ENCODE measurements around the gene ABCB8. TPM values are rescaled to one million over a fixed set of nuclear protein-coding genes. Genes with fewer than 3 reads are reported as not detected.

ABCB8 gene
- total and polyA plus RNA-seq, 9 of the 15 experiments (the other 6 are each of a cell fraction or from before 2014, with no cell fraction given), result 7.6 to 106 (median 36.3) TPM

DNA sequence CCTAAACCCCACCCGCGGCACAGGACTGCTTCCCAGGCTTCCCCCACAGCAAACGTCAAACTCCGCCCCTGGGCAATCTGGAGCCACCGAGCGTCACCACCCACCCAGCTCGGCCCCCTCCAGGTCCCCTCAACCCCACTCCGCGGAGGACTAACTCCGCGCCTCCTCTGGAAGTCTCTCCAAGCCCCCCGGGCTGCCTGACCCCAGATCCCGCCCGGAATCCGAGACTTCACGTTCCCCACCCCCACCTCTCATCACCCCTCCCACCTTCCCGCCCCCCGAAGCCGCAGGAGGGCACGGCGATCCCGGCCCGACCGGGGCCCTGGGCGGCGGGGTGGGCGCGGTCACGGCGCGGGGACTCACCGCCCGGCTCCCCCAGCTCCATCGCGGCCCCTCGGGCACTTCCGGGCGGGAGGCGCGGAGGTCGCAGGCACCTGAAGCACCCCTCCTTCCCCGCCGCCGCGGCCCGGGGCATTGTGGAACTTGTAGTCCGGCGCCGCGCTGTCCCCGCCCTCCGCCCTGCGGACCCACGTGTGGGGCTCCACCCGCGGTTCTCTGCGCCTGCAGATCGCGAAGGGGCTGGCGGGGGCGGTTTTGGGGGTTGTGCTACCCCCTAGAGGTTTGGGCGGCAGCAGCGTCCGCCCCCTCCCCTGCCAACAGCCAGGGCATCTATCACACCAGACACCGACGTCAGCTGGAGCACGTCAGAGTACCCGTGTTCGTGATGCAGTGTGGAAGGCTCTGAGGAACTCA is 55.0 kb downstream of the ABCB8 start, which contains the start of gene TMUB1 (continued):
- TF ChIP-seq, protein P1, sequence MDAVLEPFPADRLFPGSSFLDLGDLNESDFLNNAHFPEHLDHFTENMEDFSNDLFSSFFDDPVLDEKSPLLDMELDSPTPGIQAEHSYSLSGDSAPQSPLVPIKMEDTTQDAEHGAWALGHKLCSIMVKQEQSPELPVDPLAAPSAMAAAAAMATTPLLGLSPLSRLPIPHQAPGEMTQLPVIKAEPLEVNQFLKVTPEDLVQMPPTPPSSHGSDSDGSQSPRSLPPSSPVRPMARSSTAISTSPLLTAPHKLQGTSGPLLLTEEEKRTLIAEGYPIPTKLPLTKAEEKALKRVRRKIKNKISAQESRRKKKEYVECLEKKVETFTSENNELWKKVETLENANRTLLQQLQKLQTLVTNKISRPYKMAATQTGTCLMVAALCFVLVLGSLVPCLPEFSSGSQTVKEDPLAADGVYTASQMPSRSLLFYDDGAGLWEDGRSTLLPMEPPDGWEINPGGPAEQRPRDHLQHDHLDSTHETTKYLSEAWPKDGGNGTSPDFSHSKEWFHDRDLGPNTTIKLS (IDR thresholded peaks at IDR 0.05; ENCODE audit: borderline replicate concordance, low read depth), result peak; percentile 81
- TF ChIP-seq MTF1 (CRISPR knock-in tag; IDR thresholded peaks at IDR 0.05; ENCODE audit: borderline replicate concordance) (no peak), ZSCAN32 (CRISPR knock-in tag; IDR thresholded peaks at IDR 0.05) (no peak), DDX20 (tag; IDR thresholded peaks at IDR 0.05; ENCODE audit: low read depth) (no peak), KAT7 (CRISPR knock-in tag; IDR thresholded peaks at IDR 0.05; ENCODE audit: borderline replicate concordance) (no peak), SMAD2 (IDR thresholded peaks at IDR 0.05; ENCODE audit: low read depth, low read length) (no peak), SUPT5H (IDR thresholded peaks at IDR 0.05) (no peak), CC2D1A (IDR thresholded peaks at IDR 0.05) (no peak), MAFK (IDR thresholded peaks at IDR 0.05; ENCODE audit: low read length) (no peak), HNRNPLL (IDR thresholded peaks at IDR 0.05; ENCODE audit: low read depth, low read length, poor library complexity, severe bottlenecking) (no peak), ZFP30 (CRISPR knock-in tag; IDR thresholded peaks at IDR 0.05; ENCODE audit: borderline replicate concordance) (no peak), VEZF1 (CRISPR knock-in tag; IDR thresholded peaks at IDR 0.05) (peak; percentile 95), TAL1 (IDR thresholded peaks at IDR 0.05) (no peak), ZNF76 (CRISPR knock-in tag; IDR thresholded peaks at IDR 0.05; ENCODE audit: borderline replicate concordance) (no peak), SIN3A (IDR thresholded peaks at IDR 0.05; ENCODE audit: borderline replicate concordance in 2 of 2, control insufficient read depth in 1 of 2, low read depth in 2 of 2, low read length in 2 of 2) (peak; percentile 78 to 86; a peak in 2 of 4 replicates), ID3 (CRISPR knock-in tag; IDR thresholded peaks at IDR 0.05) (no peak), ID3 (tag; IDR thresholded peaks at IDR 0.05) (peak; percentile 29; the same call in 1 of the 2 replicates)
- TF ChIP-seq, protein P2, sequence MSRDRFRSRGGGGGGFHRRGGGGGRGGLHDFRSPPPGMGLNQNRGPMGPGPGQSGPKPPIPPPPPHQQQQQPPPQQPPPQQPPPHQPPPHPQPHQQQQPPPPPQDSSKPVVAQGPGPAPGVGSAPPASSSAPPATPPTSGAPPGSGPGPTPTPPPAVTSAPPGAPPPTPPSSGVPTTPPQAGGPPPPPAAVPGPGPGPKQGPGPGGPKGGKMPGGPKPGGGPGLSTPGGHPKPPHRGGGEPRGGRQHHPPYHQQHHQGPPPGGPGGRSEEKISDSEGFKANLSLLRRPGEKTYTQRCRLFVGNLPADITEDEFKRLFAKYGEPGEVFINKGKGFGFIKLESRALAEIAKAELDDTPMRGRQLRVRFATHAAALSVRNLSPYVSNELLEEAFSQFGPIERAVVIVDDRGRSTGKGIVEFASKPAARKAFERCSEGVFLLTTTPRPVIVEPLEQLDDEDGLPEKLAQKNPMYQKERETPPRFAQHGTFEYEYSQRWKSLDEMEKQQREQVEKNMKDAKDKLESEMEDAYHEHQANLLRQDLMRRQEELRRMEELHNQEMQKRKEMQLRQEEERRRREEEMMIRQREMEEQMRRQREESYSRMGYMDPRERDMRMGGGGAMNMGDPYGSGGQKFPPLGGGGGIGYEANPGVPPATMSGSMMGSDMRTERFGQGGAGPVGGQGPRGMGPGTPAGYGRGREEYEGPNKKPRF (IDR thresholded peaks at IDR 0.05; ENCODE audit: low read depth, low read length), result no peak
- TF ChIP-seq, protein P3, sequence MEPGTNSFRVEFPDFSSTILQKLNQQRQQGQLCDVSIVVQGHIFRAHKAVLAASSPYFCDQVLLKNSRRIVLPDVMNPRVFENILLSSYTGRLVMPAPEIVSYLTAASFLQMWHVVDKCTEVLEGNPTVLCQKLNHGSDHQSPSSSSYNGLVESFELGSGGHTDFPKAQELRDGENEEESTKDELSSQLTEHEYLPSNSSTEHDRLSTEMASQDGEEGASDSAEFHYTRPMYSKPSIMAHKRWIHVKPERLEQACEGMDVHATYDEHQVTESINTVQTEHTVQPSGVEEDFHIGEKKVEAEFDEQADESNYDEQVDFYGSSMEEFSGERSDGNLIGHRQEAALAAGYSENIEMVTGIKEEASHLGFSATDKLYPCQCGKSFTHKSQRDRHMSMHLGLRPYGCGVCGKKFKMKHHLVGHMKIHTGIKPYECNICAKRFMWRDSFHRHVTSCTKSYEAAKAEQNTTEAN (CRISPR knock-in tag; IDR thresholded peaks at IDR 0.05), result no peak
- TF ChIP-seq, protein P4, sequence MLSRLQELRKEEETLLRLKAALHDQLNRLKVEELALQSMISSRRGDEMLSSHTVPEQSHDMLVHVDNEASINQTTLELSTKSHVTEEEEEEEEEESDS (CRISPR knock-in tag; IDR thresholded peaks at IDR 0.05), result no peak

All from K562 (cell line).